HG02623 (cell line): ENCODE measurements around the gene BCAP31.

Experiments used
- ATAC-seq: cut with Tn5 transposase; IDR thresholded peaks from one replicate; pipeline ENCODE4 v1.9.1; 2021; ENCODE audit warnings: moderate library complexity; ENCODE audit not compliant: unreplicated experiment

The BCAP31 gene

GRCh38 chrX:153724252-153725038 lies at the start of gene BCAP31, which contains the start of gene ABCD1:
Gene BCAP31 (minus strand): TSS chrX:153724387. CDS start chrX:153723244, 1,143 bp downstream.
Gene ABCD1 (plus strand): TSS chrX:153724856. CDS start chrX:153725267, 411 bp downstream.
- peak; percentile 56 for ATAC-seq

- ATAC-seq: no peak
Observed at GRCh38 chrX:153773218-153773611, 49.0 kb upstream of the BCAP31 start.

- ATAC-seq: no peak
Observed at GRCh38 chrX:153772316-153773217, 48.4 kb upstream of the BCAP31 start.

- no peak for ATAC-seq
Observed at GRCh38 chrX:153771415-153772315, 47.5 kb upstream of the BCAP31 start.

- no peak for ATAC-seq
Observed at GRCh38 chrX:153770601-153771414, 46.6 kb upstream of the BCAP31 start.

- ATAC-seq: no peak
Observed at GRCh38 chrX:153769865-153770600, 45.8 kb upstream of the BCAP31 start.

GRCh38 chrX:153769158-153769864 lies 45.1 kb upstream of the BCAP31 start:
- no peak for ATAC-seq

- ATAC-seq: no peak
Observed at GRCh38 chrX:153768311-153769157, 44.3 kb upstream of the BCAP31 start.

GRCh38 chrX:153767674-153768055 lies 43.5 kb upstream of the BCAP31 start:
- ATAC-seq: no peak

- ATAC-seq: no peak
Observed at GRCh38 chrX:153766871-153767673, 42.9 kb upstream of the BCAP31 start.

- no peak for ATAC-seq
Observed at GRCh38 chrX:153766098-153766817, 42.1 kb upstream of the BCAP31 start.

GRCh38 chrX:153765138-153766079 lies 41.2 kb upstream of the BCAP31 start:
- no peak for ATAC-seq

GRCh38 chrX:153764786-153765137 lies 40.6 kb upstream of the BCAP31 start:
- ATAC-seq: no peak

GRCh38 chrX:153763989-153764755 lies 40.0 kb upstream of the BCAP31 start, which contains the start of gene PLXNB3:
Gene PLXNB3 (plus strand): TSS chrX:153764249. CDS start chrX:153765536, 1,287 bp downstream.
- ATAC-seq: no peak
